GM21717 (cell line): ENCODE measurements around the gene ARHGAP26.

ENCODE experiments used
- ATAC-seq: cut with Tn5 transposase; IDR thresholded peaks from one replicate; pipeline ENCODE4 v1.9.1; 2021; ENCODE audit warnings: mild to moderate bottlenecking, moderate library complexity; ENCODE audit not compliant: unreplicated experiment

The ARHGAP26 gene

DNA sequence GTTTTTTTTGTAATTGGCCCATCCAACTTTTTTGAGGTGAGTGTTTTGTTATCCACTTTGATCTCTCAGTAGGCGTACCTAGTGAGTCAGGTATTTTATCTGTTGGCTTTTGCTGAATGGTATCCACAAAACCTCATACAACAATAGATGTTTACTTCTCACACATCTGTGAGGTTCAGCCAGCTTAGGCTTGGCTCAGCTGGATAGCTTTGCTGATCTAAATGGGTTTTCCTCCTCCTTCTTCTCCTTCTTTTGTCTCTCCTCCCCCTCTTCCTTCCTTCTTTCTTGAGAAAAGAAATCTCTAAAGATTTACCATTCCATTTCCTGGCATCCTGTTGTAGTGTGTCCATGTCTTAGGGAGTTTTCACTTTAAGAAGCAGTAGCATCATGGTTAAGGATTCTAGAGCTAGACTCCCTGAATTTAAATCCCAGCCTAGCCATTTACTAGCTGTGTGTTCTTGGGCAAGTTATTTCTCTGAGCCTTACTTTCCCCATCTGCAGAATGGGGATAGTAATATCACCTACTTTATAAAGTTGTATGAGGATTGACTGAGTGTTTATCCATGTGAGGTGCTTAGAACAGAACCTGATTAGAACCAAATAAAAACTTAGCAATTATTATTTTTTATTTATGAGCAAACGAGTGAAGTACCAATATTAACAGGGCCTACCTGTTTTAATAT lies 126.3 kb downstream of the ARHGAP26 start:
- ATAC-seq = no peak

DNA sequence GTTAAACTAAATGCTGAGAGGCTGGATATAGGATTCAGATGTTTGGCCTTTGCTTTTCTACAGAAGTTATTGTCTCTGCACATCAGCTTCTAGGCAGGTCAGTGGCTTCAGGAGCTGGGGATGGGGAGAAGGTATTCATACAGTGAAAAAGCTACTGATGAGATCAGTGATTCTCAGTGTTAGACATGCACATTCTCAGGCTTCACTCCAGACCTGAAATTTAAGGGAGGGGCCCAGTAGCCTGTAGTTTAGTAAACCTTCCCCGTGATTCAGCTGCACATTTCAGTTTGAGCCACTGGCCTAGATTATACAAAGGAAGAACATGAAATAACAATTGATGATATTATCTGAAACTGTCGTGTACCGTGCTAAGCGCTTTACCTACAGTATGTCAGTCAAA lies 127.2 kb downstream of the ARHGAP26 start:
- no peak for ATAC-seq

- ATAC-seq = no peak
Observed at GRCh38 chr5:142900927-142901326, 130.8 kb downstream of the ARHGAP26 start.

GRCh38 chr5:142901476-142902185 lies 131.5 kb downstream of the ARHGAP26 start:
- no peak for ATAC-seq

GRCh38 chr5:142902186-142902965 lies 132.2 kb downstream of the ARHGAP26 start:
- ATAC-seq = no peak

- ATAC-seq = no peak
Observed at GRCh38 chr5:142904416-142904815, 134.2 kb downstream of the ARHGAP26 start.

DNA sequence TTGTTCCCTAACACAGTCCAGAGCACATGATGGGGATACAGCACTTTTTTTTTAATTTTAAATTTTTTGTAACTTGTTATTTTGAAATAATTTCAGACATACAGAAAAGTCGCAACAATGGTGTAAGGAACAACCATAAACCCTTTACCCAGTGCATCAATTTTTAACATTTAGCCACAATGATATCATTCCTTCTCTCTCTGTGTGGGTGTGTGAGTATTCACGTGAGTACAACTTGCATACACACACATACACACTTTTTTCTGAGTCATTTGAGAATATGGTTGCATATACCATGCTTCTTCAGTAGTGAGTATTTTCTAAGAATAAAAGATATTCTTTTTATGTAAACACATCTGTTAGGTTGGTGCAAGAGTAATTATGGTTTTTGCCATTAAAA lies 135.2 kb downstream of the ARHGAP26 start:
- ATAC-seq = no peak

DNA sequence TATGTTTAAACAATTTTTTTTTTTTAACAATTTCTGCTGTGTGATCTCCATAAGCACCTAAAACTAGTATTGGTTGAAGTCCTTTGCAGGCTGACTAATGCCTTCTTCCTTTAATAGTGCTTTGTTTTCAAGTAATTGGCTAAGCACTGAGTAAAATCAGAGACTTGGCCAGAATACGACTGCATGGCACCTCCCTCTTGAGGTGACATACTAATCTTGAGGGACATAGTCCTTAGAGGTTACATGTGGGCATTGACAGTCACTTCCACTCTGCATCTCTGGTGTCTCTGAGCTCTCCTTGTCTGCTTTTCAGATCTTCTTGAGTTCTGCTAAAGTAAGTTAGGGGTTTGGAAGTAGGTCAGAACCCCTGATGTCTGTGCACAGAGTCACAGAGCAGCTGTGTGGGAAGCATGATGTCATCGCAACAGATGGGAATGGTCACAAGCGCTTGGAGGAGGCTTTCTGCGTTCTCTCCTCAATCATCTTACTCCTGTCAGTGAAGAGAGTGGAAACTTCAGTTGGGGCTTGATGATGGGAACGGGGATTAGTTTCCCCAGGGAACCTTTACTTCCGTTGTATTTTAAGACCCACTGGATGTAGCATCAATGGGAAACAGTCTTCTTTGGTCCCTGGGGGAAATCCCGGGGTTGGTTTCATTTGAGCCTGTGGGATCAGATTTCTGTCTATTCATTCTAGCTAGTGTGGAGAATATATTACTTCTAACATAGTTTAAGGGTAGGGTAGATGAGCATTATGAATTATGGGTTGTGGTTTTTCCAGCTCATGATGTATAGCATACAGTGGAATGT lies 136.9 kb downstream of the ARHGAP26 start:
- no peak for ATAC-seq

- ATAC-seq = no peak
Observed at GRCh38 chr5:142908659-142909058, 138.5 kb downstream of the ARHGAP26 start.

DNA sequence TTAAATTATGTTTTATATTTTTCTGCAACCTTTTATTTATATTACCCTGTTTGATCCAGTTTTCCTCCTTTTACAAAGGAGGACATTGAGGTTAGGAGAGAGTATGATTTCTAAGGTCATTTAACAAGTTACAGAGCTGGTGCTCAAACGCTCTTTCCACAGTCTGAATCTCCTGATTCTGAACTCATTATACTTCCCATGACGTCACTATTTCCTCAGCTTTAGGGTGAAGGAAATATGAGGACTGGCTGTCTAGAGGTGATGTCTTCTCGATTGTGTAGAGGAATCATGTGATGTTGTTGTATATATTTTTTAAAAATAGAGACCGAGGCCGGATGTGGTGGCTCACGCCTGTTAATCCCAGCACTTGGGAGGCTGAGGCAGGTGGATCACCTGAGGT lies 140.0 kb downstream of the ARHGAP26 start:
- ATAC-seq = no peak

GRCh38 chr5:142911170-142911569 lies 141.0 kb downstream of the ARHGAP26 start:
- no peak for ATAC-seq

DNA sequence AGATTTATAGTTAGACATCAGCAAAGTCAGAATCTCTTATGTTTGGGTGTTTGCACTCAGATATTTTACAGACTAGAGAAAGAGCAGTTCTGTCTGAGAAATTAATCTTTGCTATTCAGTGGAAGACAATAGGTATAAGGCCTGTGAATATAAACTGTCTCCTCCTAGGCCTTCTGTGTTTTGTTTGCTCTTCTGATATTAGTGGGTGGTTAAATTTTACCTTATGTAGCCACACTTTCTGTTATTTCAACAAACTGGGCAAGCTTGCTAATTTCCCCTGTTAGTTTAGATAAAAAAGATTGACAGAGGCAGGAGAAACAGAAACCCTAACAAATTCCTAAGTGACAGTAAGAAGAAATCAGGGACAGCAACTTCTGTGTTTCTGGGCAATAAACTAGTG lies 141.6 kb downstream of the ARHGAP26 start:
- ATAC-seq = no peak

GRCh38 chr5:142913728-142914338 lies 143.7 kb downstream of the ARHGAP26 start:
- ATAC-seq = no peak

- no peak for ATAC-seq
Observed at GRCh38 chr5:142915038-142915437, 144.9 kb downstream of the ARHGAP26 start.

- ATAC-seq = peak; percentile 88
Observed at GRCh38 chr5:142915813-142916424, 145.7 kb downstream of the ARHGAP26 start.

- no peak for ATAC-seq
Observed at GRCh38 chr5:142918959-142919635, 148.9 kb downstream of the ARHGAP26 start.

DNA sequence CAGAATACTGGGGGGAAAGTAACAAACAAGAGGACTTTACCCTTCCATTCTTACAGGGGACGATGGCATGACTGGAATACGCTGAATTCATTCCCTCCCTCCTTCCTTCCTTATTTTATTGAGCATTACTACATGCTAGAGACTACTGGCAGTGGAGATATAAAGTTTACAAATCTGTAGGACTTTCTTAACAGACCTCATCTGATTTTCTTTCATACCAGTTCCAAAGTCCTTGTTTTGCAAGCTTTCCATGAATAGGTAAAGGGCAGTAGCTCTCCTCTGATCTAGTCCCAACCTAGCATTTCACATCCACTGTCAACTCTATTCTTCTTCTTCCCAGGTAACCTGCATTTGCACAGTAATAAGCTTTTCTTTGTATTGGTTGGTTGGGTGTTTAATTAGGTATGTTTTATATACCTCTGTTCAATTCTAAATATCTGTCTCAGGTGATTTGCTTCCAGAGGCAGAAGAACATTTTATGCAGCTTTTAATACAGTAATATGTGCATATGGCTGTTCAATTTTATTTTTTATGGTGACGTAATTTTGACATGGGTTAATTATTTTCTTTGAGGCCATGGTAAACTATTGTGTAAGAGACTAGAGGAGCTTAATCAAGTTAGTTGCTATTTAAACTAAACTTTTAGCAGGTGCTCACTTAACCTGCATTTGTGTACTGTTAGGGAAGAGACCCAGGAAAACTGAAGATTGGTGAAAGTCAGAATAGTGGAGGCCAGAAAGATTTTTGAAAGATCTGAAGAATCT lies 150.9 kb downstream of the ARHGAP26 start:
- ATAC-seq = no peak

DNA sequence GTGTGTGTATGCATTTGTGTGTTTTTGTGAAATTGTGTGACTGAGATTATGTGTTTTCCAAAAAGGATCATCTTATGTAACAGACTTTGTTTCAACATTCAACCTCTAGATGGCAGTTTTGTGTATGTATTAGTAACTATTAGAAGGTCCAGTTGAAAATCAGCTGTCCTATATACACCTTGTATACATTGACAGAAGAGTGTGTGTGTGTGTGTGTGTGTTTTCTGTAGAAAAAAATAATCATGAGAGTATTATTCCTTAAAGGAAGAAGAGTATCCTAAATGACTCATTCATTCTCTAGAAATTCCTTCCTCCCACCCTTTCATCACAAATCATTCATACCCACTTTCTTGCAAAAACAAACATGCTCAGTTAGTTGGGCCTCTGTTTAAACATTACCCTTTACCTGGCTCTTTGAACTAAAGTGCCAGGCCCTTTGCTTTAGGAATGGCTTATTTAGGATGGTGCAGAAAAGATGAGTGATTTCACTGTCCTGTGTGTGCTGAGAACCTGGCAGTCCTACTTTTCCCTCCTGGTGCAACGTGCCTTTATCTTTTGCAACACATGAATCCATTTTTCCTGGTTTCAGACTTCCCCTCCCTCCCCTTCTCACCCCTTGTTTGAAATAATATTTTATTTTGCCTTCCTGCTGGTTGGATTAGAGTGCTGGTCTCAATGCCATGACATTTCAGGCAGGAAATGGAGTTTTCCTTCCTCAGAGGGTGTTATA lies 152.2 kb downstream of the ARHGAP26 start:
- peak; percentile 72 for ATAC-seq
